Measurements from ENCODE around the gene NME8.

NME8 gene

DNA sequence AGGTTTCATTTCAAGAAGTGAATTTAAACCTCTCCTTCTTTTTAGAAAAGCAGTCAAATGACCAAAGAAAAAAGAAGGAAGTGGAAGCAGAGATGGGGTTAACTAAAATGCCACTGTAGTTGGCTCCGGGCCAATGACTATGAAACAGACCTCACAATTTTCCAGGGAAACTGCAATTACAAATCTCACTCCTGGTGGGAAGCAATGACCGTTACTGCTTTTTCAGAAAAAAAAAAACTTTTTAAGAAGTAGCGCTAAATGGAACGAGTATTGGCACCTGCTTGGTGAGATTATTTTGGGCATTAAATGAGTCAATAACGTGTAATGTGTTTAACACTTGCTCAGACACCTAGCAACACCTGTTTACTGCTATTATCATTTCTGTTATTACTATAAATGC, 67.0 kb downstream of the NME8 start:
- no peak overlapping the region for H3K4me3 ChIP-seq (ENCODE audit: low read depth, low read length)
- DNase-seq (ENCODE audit: low read depth) = no peak

DNA sequence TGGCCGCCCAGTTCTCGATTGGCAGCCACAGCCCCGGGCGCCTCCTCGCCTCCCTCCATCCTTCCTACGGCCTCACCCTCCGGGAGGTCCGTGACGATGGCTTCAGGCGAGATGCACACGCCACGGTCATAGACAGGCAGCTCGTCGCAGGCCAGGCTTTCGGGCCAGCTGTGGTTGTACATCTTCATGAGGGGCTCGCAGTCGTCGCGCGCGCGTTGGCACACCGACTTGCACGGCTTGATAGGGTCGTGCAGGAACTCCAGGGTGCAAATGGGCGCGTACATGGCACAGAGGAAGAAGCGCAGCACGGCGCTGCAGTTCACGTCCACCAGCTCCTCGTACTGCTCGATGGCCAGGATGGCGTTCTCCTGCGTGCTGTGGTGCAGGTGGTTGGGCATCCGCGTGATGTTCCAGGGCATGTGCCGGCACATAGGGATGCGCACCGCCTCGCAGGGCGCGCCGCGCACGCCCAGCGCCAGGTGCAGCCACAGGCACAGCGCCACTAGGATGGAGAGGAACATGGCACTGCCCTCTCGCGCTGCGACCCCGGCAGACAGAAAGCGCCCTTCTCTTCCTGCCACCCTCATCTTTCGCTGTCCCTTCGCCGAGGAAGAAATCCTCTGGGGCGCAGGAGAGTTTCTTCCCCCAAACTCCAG, 67.7 kb downstream of the NME8 start:
- no peak for DNase-seq (ENCODE audit: low read depth)
- H3K4me3 ChIP-seq (ENCODE audit: low read depth, low read length) = peak overlapping the region; percentile 52
- TF ChIP-seq, protein P1, sequence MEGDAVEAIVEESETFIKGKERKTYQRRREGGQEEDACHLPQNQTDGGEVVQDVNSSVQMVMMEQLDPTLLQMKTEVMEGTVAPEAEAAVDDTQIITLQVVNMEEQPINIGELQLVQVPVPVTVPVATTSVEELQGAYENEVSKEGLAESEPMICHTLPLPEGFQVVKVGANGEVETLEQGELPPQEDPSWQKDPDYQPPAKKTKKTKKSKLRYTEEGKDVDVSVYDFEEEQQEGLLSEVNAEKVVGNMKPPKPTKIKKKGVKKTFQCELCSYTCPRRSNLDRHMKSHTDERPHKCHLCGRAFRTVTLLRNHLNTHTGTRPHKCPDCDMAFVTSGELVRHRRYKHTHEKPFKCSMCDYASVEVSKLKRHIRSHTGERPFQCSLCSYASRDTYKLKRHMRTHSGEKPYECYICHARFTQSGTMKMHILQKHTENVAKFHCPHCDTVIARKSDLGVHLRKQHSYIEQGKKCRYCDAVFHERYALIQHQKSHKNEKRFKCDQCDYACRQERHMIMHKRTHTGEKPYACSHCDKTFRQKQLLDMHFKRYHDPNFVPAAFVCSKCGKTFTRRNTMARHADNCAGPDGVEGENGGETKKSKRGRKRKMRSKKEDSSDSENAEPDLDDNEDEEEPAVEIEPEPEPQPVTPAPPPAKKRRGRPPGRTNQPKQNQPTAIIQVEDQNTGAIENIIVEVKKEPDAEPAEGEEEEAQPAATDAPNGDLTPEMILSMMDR (conservative IDR thresholded peaks at IDR 0.05; ENCODE audit: low read depth, low read length) = no peak

More for the DNA sequence above, 67.0 kb downstream of the NME8 start:
- TF ChIP-seq, protein P1 (conservative IDR thresholded peaks at IDR 0.05; ENCODE audit: low read depth, low read length) = no peak

DNA sequence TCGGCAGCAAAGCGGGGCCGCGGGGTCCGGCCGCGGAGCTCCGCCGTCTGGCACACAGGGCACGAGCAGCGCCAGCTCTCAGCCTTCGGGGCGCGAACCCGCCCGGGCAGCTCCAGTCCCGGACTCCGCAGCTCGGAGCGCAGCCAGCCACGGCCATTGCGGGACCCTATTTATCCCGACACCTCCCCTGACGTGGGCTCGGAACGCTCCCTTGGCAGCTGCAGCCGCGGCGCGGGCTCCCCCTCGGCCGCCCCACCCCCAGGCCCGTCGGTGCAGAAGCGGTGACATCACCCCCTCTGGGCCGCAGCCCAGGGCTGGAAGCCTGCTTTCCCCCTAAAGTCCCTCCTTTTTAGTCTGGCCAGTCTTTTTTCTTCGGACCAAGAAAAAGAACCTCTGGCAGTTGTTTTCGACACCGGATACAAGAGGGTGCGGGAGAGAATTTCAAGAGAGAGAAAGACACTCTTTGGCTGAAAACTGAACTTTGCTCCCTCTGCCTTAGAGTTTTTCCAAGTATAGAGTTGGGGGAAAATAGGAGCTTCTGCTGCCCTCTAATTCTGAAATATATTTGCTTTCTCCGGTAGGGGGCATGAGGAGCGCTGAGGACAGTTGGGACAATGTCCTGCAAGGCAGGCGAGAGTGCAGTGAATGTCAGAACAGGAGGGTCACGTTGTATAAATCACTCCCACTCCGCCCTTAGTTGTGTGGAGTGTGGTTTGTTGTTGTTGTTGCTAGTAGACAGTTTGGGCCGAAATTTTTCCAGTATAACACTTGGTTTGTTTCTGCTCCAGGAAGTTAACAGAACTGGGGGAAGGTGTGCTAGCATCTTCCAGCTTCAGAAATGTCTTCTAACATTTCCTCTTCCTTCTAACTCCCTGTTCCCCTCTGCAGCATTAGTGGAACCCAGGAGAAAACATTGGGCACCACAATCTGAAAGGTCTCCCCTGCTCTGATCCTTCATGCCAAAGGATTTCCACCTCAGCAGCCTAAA, 68.6 kb downstream of the NME8 start, which contains the start of gene SFRP4:
Gene SFRP4, minus strand, starts transcription at position 145 of the 988 bp plus-strand sequence. CDS start 280 bp downstream, outside the sequence.
- TF ChIP-seq, protein P1 (conservative IDR thresholded peaks at IDR 0.05; ENCODE audit: low read depth, low read length) = peak; percentile 79
- peak within 1 kb of the TSS; percentile 52 for H3K4me3 ChIP-seq (ENCODE audit: low read depth, low read length)
- peak; percentile 65 for DNase-seq (ENCODE audit: low read depth)

DNA sequence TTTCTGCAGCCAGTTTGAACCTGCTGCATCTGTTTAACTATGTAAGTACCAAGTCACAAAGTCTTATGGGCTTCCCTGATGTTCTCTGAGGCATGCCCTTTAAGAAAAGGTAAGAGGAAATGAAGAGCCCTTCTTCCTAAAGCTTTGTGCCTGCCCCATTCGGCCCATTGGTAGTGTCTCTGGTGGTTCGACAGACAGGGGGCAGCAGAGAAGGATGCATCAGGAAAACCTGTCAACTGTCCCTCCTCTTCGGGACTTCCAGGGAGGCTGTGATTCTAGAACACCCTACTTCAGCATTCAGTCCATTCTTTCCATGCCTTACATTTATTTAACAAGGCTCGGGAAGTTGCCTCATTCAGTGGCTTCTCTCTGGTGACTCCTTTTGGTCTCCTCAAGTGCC, 70.1 kb downstream of the NME8 start:
- no peak for DNase-seq (ENCODE audit: low read depth)
- no peak overlapping the region for H3K4me3 ChIP-seq (ENCODE audit: low read depth, low read length)
- TF ChIP-seq, protein P1 (conservative IDR thresholded peaks at IDR 0.05; ENCODE audit: low read depth, low read length) = no peak

DNA sequence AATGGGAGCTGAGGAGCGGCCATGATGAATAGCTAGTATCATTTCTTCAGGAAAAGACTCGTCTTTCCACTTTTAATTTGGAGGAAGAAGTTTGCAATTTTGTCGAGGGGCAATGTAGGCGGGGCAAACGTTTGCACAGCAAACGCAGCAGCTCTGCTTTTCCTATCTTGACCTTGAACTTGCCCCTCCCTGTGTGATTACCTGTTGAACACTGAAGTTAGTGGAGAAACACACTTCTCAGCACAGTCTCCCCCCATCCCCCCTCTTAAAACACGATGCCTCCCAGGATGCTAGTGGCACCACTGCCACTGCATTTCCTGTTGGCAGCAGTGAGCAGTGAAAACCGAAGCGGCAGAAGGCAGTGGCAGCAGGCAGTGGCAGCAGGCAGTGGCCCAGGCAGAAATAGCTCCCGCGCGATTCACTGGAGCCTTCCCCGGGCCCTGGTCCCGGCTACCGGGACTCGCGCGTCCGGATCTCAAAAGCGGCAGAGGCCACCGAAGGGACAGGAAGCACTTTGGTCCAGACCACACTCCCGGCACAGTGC, 72.0 kb downstream of the NME8 start, which contains the start of gene EPDR1:
Gene EPDR1, plus strand, starts transcription at position 336 of the 544 bp plus-strand sequence. CDS start 300 bp downstream, outside the sequence.
- TF ChIP-seq, protein P1 (conservative IDR thresholded peaks at IDR 0.05; ENCODE audit: low read depth, low read length) = peak; percentile 10
- DNase-seq (ENCODE audit: low read depth) = no peak
- H3K4me3 ChIP-seq (ENCODE audit: low read depth, low read length) = peak within 1 kb of the TSS; percentile 61

DNA sequence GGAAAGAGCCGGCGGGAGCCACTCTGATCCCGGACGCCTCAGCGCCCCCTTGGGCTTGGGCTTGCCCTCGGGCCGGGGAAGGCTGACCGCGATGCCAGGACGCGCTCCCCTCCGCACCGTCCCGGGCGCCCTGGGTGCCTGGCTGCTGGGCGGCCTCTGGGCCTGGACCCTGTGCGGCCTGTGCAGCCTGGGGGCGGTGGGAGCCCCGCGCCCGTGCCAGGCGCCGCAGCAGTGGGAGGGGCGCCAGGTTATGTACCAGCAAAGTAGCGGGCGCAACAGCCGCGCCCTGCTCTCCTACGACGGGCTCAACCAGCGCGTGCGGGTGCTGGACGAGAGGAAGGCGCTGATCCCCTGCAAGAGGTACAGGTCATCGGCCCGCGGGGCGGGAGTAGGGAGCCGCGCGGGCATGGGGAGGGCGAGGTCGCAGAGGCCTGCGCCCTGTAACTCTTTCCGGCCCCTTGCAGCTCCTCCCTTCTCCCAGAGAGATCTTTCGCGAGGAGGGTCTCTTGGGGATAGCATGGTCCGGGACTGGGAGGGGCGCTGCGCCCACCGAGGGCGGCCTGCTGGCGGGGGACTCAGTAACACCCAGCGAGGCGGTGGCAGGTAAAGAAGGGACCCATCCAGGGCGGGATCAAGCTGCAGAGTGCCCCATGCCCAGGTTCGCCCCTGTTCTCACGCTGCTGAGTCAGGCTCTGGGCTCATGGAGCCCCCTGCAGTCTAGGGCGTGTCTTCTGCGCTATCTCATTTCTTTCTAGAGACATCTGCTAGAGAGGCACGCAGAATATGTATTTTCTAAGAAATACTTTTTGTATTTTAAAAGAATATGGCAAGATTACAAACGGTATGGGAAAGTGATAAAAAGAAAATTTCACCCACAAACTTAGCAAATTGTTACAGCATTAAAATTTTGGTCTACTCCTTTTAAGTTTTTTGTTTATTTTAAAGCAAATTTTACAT, 72.7 kb downstream of the NME8 start:
- DNase-seq (ENCODE audit: low read depth) = peak; percentile 60
- peak overlapping the region; percentile 61 for H3K4me3 ChIP-seq (ENCODE audit: low read depth, low read length)
- TF ChIP-seq, protein P1 (conservative IDR thresholded peaks at IDR 0.05; ENCODE audit: low read depth, low read length) = peak; percentile 29

All from choroid plexus epithelial cell (primary cell).